HG03103 (cell line): ENCODE results near the gene SLC4A2.
"Not testable (repeated sequence)": the region's sequence is repeated elsewhere in the genome, so short reads cannot be mapped to it uniquely, and the experiment has no call there.

Experiments
- ATAC-seq: cut with Tn5 transposase; IDR thresholded peaks from one replicate; pipeline ENCODE4 v1.9.1; 2021; ENCODE audit warnings: low read depth; ENCODE audit not compliant: unreplicated experiment

Gene SLC4A2

GRCh38 chr7:151059367-151060112 lies at the start of gene SLC4A2:
Gene SLC4A2 (plus strand): TSS chr7:151059589. CDS start chr7:151061988, 2,399 bp downstream.
- peak; percentile 30 for ATAC-seq

DNA sequence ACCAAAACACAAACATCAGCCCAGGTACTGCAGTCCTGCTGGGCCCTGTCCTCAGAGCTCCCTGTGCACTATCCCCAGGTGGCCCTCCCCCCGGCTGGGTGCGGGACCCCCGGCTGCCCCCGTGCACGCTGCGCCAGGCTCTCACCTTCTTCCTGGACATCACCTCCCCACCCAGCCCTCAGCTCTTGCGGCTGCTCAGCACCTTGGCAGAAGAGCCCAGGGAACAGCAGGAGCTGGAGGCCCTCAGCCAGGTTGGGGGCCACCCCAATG lies 49.4 kb upstream of the SLC4A2 start:
- no peak for ATAC-seq

- ATAC-seq, result no peak
Measured at GRCh38 chr7:151010307-151011096, 48.9 kb upstream of the SLC4A2 start.

- ATAC-seq, result no peak
Measured at GRCh38 chr7:151011097-151011409, 48.3 kb upstream of the SLC4A2 start.

DNA sequence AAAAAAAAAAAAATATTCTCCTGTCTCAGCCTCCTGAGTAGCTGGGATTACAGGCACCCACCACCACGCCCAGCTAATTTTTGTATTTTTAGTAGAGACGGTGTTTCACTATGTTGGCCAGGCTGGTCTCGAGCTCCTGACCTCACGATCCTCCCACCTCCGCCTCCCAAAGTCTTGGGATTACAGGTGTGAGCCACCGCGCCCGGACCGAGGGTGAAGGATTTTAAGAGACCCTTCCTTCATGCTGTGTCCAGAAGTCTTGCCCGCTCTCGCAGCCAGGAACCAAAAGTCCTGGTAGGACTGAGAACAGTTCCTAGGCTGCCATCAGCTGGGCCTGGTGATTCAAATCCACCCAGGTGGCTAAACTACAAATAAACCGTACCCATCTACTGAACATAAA lies 47.8 kb upstream of the SLC4A2 start:
- ATAC-seq, result not testable (repeated sequence)

- no peak for ATAC-seq
Measured at GRCh38 chr7:151012031-151012692, 47.2 kb upstream of the SLC4A2 start.

GRCh38 chr7:151012911-151013347 lies 46.5 kb upstream of the SLC4A2 start:
- ATAC-seq, result no peak

DNA sequence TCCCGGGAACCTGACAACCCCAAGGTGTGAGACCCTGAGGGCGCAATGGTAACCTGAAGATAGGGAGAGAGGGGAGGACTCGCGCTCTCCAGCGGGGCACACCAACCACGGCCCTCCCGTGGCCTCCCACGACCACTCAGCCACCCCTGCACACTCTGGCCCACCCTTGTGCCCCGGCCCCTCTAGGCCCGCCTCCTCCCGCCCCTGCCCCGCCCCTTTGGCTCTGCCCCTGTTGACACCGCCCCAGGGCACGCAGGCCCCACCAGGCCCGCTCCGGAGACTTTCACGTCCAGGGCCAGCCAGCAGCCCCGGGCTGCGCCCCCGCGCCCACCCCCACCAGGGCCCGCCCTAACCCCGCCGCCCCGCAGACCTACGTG lies 46.0 kb upstream of the SLC4A2 start:
- ATAC-seq, result no peak

DNA sequence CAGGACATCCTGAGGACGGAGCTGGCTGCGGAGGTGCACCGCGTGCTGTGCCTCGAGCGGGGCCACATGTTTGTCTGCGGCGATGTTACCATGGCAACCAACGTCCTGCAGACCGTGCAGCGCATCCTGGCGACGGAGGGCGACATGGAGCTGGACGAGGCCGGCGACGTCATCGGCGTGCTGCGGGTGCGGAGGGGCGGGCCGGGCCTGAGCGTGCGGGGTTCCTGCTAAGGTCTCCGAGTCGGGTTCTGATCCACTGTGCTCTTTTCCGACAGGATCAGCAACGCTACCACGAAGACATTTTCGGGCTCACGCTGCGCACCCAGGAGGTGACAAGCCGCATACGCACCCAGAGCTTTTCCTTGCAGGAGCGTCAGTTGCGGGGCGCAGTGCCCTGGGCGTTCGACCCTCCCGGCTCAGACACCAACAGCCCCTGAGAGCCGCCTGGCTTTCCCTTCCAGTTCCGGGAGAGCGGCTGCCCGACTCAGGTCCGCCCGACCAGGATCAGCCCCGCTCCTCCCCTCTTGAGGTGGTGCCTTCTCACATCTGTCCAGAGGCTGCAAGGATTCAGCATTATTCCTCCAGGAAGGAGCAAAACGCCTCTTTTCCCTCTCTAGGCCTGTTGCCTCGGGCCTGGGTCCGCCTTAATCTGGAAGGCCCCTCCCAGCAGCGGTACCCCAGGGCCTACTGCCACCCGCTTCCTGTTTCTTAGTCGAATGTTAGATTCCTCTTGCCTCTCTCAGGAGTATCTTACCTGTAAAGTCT lies 45.5 kb upstream of the SLC4A2 start:
- no peak for ATAC-seq

GRCh38 chr7:151014950-151015349 lies 44.4 kb upstream of the SLC4A2 start:
- no peak for ATAC-seq

- ATAC-seq, result no peak
Measured at GRCh38 chr7:151015967-151016366, 43.4 kb upstream of the SLC4A2 start.

- ATAC-seq, result no peak
Measured at GRCh38 chr7:151016505-151016904, 42.9 kb upstream of the SLC4A2 start.

- ATAC-seq, result no peak
Measured at GRCh38 chr7:151016942-151017341, 42.4 kb upstream of the SLC4A2 start.

DNA sequence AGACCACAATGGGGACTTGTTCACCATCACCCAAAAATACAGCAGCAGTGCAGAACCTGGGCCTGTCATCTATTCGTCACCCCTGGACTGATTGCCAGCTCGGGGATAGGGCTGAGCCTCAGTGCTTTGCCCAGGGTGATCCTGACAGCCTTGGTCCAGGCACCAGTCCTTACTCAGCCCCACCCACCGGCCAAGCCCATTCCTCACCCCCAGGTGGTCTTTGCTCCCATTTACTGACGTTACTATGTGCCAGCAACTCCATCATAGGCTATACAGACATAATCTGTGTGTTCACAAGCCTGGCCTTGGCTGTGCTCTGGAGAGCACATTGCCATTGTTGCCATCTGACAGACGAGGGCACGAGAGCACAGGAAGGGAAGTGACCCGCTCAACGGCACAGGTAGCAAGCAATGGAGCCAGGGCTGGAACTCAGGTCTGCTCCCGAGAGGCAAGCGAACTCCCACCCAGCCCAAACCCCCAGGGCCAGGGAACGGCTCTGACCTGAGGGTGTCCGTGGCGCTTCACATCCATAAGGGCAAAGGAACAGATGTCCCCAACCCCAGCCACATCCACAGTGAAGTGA lies 41.9 kb upstream of the SLC4A2 start:
- no peak for ATAC-seq

DNA sequence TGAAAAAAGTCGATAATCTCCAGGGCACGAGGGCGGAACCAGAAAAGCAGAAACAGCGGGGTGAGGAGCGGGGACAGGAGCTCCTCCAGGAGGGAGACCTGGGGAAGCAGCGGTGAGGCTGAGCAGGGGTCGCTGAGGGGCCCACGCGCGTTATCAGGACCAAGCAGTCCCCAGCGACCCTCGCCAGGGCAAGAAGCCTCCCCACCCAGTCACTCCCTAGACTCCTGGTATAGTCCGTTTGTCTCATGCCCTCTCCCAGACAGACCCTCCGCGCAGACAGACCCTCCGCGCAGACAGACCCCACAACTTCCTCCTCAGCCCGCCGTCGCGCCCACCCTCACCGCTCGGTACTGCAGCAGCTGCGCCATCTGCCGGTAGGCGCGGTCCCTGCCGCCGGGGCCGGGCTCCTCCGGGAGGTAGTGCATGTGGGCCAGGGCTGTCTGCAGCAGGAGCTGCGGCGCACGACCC lies 41.4 kb upstream of the SLC4A2 start:
- peak; percentile 59 for ATAC-seq

- no peak for ATAC-seq
Measured at GRCh38 chr7:151018421-151019129, 40.8 kb upstream of the SLC4A2 start.

DNA sequence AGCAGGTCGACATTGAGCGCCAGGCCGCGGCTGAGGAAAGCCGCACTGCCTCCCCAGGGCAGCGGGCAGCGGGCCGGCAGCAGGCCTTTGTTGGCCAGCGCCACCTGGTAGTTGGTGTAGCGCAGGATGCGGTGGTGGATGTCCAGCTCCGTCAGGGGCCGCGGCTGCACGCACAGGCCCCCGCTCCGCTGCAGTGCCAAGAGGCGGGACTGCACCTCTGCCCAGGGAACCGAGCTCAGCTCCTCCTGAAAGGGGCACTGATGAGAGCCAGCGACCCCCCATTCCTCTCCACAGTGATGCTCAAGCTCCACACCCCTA lies 40.3 kb upstream of the SLC4A2 start:
- ATAC-seq, result no peak

DNA sequence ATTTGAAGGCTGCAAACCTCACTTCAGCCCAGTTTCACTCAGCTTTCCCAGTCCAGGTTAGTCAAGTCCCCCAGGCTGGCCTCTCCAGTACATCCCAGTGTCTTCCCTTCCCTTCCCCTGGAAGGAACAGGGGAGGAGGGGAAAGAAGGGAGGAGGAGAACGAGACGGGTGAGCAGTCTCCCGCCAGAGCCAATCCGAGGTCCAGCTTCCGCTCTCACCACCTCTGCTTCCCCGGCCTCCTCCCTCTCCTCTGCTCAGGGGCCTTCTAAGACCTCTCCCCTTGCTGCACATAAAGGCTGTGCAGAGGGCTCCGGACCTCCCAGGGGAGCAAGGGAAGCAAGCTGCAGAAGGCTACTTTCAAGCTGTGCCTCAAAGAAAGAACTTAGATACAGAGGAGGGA lies 39.2 kb upstream of the SLC4A2 start:
- no peak for ATAC-seq

DNA sequence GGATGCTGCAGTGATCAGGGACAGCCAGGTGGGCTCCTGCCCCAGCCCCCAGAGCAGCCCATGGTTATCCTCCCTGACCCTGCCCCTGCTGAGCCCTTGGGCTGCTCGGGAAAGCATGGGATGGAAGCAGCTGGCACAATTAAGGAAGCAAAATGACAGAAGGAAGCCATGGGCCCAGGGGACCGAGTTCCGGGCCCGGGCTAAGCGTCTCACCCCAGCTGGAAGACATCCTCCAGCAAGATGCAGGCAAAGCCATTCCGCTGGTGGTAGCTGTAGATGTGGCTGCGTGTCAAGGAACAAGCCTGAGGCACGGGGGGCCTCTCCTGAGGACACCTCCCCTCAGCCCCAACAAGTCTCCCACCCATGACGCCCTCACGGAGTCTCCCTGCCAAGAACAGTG lies 36.2 kb upstream of the SLC4A2 start:
- no peak for ATAC-seq

DNA sequence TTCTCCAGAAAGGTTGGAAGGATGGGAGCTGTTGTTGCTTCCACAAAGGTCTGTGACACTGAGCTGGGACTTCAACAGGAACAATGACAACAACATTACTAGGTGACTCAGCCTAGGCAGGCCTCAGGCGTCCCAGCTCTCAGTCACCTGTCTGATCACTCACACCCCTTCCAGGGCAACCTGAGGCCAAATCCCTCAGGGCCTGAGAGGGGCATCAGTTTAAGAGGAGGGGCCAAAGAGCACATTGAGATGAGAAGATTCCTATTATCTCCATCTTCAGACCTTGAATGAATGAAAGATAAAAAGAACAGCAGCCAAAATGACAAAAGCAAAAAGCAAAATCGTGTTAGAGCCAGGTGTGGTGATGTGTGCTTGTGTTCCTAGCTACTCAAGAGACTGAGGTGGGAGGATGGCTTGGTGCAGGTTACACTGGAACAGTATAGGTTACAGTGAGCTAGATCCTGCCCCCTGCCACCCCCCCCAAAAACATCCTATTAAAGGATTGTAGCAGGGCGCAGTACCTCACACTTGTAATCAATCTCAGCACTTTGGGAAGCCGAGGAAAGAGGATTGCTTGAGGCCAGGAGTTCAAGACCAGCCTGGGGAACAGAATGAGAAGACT lies 34.8 kb upstream of the SLC4A2 start, which contains the start of gene ATG9B:
ATG9B (minus strand) TSS at position 60 of the 622 bp plus-strand sequence. CDS start 71 bp downstream, outside the sequence.
- ATAC-seq, result no peak
